Stimulated activated CD4-positive, alpha-beta T cell treated with anti-CD3 and anti-CD28 coated beads, Interleukin-15, amount 100 ng/mL, for 1 hour (primary cell): Measurements from ENCODE around the gene TOP1.
A peak's percentile ranks its signal among the peaks of the same experiment; 100 is the strongest.

Source experiments
- DNase-seq, 2 donors: peaks; one replicate each; pipeline ENCODE4 v3.0.0-alpha.2; 2020; ENCODE audit warnings: low read depth in 1 of 2, low spot score in 1 of 2

Gene TOP1

GRCh38 chr20:41028359-41029149, at the start of gene TOP1:
Gene TOP1, plus strand, starts transcription at chr20:41028822. Its CDS starts 246 bp downstream, at chr20:41029068.
- DNase-seq, result peak; percentile 99

GRCh38 chr20:40979247-40979646, 49.4 kb upstream of the TOP1 start:
- DNase-seq, result no peak

- DNase-seq, result no peak
These were observed 48.4 kb upstream of the TOP1 start for GRCh38 chr20:40980106-40980827.

DNA sequence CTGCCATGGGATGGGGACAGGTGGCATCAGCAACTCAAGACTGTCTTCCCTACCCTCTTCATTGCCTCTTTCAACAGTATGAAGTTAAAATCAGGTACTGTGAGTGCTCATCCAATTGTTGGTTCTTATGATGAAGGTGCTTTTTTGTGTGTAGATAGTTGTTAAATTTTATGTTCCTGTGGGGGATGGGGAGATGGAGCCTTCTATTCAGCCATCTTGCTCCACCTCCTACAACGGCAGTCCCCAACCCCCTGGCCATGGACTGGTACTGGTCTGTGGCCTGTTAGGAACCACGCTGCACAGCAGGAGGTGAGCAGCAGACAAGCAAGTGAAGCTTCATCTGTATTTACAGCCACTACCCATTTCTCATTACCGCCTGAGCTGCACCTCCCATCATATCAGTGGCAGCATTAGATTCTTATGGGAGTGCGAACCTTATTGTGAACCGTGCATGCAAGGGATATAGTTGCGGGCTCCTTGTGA, 47.8 kb upstream of the TOP1 start:
- DNase-seq, result no peak

- no peak for DNase-seq
These were observed 46.0 kb upstream of the TOP1 start for GRCh38 chr20:40982415-40983145.

GRCh38 chr20:40983898-40984297, 44.7 kb upstream of the TOP1 start:
- DNase-seq, result no peak

DNA sequence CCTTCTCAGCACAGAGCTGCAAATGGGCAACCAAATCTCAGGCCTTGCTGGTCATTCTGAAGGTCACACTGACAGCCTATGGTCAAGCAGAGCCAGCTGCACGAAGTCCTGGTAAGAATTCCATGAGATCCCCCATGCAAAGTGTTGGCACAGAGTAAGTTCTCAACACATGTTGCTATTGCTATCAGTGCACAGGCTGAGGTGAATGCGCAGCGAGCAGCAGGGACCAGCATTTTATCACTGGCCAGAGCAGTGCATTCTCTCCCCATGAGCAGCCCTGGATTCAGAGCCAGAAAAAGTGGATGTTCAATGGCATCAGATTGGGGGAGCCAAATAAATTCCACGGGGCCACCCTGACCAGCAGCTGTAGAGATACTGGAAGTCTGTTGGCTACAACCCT, 44.1 kb upstream of the TOP1 start:
- DNase-seq, result no peak

DNA sequence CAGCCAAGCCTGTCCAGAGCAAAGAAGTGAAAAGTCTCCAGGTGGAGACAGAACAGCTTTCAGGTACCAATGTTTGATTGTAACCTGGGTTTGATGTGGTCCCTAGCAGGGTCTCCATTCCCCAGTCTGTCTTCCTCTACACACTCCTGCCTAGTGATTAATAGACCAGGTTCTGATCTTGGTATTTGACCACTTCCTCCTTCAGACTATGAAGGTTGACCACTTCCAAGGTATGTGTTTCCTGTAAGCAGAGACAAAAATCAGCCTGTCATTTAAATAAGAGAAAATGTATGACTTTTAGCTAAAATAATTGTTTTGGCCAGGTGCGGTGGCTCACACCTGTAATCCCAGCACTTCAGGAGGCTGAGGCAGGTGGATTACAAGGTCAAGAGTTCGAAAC, 41.8 kb upstream of the TOP1 start:
- DNase-seq, result no peak

- DNase-seq, result peak; percentile 35 to 39
These were observed 38.0 kb upstream of the TOP1 start for GRCh38 chr20:40990542-40991120.

- DNase-seq, result no peak
These were observed 37.3 kb upstream of the TOP1 start for GRCh38 chr20:40991181-40991889.

DNA sequence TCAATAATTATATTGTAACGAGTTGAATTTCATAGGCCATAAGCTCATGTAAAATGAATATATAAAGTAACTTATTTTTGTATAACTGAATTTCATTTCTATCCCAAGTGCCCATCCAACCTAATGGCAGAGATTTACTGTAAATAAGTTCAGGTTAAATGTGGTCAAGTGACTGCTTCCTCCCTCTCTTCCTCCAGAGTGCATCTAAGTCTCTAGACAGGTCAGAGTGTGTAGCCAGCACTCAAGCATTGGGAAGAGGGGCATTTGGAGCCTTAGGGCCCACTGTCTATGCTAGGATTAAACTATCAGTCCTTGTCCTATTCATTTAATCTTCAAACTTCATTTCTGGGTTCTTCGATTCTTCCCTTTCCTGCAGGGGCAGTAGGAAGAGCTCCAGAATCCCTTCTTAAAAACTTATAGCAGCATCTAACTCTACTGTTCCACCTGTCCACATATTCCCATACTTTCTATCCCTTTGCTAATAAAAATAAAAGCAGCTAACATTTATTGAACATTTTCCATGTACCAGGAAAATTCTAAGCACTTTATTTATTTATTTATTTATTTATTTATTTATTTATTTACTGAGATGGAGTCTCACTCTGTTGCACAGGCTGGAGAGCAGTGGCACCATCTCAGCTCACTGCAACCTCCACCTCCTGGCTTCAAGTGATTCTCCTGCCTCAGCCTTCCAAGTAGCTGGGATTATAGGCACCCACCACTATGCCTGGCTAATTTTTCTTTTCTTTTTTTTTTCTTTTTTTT, 36.1 kb upstream of the TOP1 start:
- DNase-seq, result no peak

GRCh38 chr20:40993794-40994540, 34.7 kb upstream of the TOP1 start:
- DNase-seq, result no peak

- no peak for DNase-seq
These were observed 32.3 kb upstream of the TOP1 start for GRCh38 chr20:40996326-40996725.

GRCh38 chr20:40997116-40997515, 31.5 kb upstream of the TOP1 start:
- DNase-seq, result no peak

GRCh38 chr20:40999841-41000240, 28.8 kb upstream of the TOP1 start:
- DNase-seq, result no peak

DNA sequence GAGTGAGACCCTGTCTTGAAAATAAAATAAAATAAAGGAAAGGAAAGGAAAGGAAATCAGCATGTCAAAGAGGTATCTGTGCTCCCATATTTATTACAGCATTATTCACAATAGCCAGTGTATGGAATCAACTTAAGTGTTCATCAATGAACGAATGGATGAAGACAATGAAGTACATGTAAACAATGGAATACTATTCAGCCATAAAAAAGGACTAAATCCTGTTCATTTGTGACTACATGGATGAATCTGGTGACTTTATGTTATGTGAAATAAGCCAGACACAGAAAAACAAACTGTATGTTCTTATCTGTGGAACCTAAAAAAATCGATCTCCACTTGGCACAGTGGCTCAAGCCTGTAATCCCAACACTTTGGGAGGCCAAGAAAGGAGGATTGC, 28.0 kb upstream of the TOP1 start:
- no peak for DNase-seq

DNA sequence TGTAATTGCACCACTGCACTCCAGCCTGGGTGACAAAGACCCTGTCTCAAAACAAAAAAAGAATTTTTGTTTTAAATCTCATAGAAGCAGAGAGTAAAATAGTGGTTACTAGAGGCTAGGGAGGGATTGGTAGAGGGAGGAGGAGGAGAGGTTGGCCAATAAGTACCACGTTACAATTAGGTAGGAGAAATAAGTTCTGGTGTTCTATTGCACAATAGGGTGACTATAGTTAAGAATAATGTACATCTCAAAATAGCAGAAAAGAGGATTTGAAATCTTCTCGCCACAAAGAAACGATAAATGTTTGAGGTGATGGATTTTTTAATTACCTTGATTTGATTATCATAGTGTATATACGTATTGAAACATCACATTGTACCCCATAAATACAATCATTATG, 27.1 kb upstream of the TOP1 start:
- DNase-seq, result no peak

DNA sequence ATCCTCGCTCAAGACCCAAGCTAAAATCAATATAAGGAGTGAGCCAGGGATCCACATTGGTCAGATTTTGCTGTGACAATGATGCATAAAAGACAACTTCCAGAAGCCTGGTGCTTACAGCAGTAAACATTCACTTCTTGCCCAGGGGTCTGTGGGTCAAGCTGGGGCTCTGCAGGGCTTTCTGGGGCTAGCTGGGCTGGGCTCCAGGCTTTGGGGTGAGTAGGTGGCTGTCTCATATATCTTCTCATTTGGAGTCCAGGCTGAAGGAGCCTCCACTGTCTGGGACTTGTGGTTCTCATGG, 25.8 kb upstream of the TOP1 start:
- no peak for DNase-seq

DNA sequence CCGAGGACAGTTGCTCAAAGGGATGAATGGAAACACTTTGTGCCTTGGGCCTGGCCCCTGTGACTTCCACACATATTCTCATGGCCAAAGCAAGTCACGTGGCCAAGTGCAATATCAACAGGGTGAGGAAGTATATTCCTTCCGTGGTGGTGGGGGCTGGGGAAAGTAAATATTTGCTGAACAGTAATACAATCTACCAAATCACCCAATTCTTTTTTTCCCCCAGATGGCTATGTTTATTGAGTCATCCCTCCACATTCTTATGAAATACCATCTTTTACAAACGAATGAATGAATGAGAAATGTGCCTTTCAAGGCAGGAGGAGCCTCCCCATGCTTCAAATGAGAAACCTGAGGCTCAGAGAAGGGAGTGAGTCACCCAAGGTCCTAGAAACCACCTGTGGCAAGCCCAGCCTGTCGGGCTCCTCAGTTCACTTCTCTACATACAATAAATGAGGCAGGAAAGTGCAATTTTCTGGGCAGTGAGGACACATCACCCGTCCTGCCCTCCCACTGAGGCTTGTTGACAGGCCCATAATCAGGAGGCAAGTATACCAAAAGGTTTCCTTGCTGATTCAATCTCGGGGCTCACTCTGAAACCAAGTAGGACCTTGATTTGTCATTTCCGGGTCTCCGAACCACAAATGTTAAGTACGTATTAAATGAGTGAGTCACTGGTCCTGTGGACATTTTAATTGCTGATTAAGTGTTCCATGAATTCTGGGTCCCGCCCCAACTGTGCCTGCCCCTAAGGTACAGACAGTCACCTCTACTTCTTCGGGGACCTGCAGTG, 25.3 kb upstream of the TOP1 start:
- DNase-seq, result peak; percentile 24 to 34
